GM19239 (cell line): ENCODE results near the gene SERPINB6.
A peak's percentile ranks its signal among the peaks of the same experiment; 100 is the strongest.
"Not testable (repeated sequence)": the region's sequence is repeated elsewhere in the genome, so short reads cannot be mapped to it uniquely, and the experiment has no call there.

ENCODE experiments used
- DNase-seq: peaks from one replicate; pipeline ENCODE4 v3.0.0; 2011; ENCODE audit warnings: low spot score; ENCODE audit not compliant: insufficient read length
- FAIRE-seq: peaks from 2 replicates; lab custom pipeline; 2011; peaks lifted over from hg19 to GRCh38; lab: Jason Lieb, UNC

The SERPINB6 gene

GRCh38 chr6:3001146-3001772 lies 29.9 kb upstream of the SERPINB6 start:
- no peak for FAIRE-seq
- no peak for DNase-seq

DNA sequence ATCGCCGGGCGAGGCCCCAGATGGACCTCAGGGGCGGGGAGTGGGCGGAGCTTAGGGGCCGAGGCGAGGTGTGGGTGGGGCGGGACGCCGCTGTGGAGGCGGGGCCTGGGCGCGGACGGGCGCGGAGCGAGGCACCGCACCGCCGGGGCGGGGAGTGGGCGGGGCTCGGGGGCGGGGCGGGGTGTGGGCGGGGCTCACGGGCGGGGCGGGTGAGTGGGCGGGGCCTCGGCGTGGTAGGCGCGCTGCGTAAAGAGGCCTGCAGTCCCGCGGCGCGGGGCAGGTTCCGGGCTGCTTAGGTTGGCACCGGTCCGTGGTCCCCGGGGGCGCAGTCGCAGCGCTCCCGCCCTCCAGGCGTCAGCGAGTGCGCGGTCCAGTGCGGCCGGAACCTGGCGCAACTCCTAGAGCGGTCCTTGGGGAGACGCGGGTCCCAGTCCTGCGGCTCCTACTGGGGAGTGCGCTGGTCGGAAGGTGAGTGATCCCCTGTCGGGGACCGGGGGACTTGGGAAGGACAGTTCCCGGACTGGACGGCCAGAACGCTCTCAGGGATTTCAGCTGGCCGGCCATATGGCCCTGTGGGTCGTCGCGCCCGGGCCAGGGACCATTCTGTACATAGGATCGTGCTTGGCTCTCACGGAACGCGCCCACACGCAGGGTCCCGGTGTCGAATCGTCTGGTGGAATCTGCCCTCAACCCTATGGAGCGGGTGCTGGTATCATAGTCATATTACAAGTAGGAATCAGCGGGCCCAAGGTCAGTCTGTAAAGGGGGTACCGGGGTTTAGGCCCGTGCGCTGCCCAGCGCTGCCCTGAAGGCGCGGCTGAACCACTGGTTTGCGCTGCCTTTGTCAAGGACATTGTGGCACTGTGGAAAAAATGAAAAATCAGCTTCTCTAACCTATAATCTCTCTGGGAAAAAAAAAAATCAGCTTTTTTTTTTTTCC lies 28.5 kb upstream of the SERPINB6 start, which contains the start of gene NQO2:
TSS of gene NQO2 (plus strand) at position 277 of the 940 bp plus-strand sequence. CDS start 6,659 bp downstream, outside the sequence.
- FAIRE-seq (no peak), DNase-seq (peak; percentile 86)

DNA sequence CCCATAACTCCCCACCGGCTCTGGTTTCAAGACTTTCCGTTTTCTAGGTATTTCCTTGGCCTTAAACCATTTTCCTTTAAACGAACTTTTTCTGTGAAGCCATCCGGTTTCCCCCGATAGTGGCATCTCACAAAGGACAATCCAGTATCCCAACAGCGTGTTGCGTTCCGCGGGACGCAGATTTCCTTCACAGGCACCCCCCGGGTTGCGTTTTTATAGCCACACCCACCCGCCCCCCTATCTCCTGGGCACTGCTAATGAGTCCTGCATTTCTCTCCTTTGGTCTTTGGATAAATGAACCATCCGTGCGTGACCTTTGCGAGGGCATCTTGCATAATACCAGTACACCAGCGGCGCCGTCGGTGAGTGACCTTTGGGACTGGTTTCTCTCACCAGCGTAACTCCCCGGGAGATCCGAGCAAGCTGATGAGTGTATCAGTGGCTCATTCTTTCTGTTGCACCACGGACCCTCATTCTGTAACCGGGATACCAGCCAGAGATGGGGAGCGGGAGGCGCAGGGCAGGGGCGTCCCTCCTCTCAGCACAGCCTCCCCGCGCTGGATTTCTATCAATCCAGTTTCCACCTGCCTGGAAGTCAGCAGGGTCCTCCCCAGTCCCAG lies 27.7 kb upstream of the SERPINB6 start:
- no peak for DNase-seq
- FAIRE-seq: no peak

GRCh38 chr6:2998249-2998997 lies 27.1 kb upstream of the SERPINB6 start:
- DNase-seq: not testable (repeated sequence)
- FAIRE-seq: peak; percentile 100

GRCh38 chr6:2993755-2994317 lies 22.5 kb upstream of the SERPINB6 start:
- FAIRE-seq (no peak), DNase-seq (no peak)

DNA sequence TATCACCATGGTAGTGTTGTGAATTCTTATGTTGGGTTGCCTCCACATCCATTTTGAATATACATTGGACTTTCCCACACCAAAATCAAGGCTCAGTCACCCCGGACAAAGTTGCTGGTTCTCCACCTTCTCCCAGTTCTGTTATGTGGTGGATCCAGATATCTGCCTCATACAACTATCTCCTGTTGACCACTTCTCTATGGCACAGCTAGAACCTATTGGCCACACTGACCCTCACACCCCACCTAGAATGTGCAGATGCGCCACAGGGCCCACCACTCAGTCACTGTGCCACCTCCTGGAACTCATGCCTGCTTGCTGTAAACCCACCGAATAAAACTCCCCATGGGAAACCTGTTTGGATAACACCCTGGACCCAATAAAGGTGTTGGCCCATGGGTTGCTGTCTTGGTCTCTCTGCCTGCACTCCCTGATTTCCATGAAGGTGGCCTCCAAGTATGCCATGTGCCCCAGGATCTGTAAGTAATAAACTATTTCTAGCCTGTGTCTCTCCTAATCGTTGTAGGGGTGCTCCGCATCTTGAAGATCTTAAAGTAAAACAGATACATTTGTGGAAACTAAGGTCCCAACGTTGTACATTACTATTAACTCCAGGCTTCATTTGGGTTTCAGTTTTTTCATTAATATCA lies 21.1 kb upstream of the SERPINB6 start:
- no peak for DNase-seq
- no peak for FAIRE-seq

- no peak for DNase-seq
- no peak for FAIRE-seq
Measured at GRCh38 chr6:2990932-2991506, 19.7 kb upstream of the SERPINB6 start.

- no peak for FAIRE-seq
- DNase-seq: no peak
Measured at GRCh38 chr6:2990248-2990931, 19.0 kb upstream of the SERPINB6 start.

DNA sequence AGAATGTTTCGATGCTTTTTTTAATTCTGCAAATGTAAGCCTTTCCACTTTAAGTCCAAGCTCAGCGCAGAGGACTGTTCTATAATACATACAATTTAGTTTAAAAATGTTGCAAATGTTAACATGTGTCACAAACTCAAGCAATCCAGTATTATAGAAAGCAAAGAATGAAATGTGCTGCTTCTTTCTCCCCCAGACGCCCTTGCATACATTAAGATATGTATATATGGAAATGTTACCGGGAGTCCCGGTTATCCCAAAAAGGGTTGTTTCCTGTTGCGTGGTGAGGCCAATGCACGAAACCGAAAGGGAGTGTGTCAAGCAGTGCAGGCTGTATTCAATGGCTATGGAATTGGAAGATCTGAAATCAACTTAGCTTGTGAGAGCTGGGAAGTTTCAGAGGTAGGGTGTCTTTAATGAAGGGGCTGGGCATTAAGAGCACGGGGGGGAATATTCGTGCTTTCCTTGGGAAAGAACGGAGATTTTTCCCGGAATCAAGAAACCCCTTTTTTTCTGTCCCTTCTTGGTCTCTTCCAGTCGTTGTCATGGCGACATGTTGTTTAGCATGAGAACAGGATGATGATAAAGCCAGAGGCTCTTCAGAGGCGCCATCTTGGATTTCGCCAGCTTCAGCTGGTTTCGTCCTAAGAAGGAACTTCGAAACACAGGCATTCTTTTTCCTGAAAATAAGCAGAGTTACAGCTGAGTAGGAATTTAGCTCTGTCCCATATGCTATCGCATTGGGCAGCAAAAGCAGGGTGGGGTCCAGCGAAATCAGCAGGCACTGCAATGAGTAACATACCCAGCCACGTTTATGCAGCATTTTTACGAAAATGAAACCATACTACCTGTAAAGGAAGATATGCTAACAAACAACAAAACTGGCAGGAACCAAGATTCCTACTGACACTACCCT lies 18.2 kb upstream of the SERPINB6 start:
- DNase-seq (no peak), FAIRE-seq (peak; percentile 88)

GRCh38 chr6:2988426-2989331 lies 17.3 kb upstream of the SERPINB6 start:
- FAIRE-seq (no peak), DNase-seq (no peak)

GRCh38 chr6:2988094-2988425 lies 16.7 kb upstream of the SERPINB6 start:
- FAIRE-seq (no peak), DNase-seq (no peak)

GRCh38 chr6:2986722-2987221 lies 15.4 kb upstream of the SERPINB6 start:
- DNase-seq (no peak), FAIRE-seq (no peak)

DNA sequence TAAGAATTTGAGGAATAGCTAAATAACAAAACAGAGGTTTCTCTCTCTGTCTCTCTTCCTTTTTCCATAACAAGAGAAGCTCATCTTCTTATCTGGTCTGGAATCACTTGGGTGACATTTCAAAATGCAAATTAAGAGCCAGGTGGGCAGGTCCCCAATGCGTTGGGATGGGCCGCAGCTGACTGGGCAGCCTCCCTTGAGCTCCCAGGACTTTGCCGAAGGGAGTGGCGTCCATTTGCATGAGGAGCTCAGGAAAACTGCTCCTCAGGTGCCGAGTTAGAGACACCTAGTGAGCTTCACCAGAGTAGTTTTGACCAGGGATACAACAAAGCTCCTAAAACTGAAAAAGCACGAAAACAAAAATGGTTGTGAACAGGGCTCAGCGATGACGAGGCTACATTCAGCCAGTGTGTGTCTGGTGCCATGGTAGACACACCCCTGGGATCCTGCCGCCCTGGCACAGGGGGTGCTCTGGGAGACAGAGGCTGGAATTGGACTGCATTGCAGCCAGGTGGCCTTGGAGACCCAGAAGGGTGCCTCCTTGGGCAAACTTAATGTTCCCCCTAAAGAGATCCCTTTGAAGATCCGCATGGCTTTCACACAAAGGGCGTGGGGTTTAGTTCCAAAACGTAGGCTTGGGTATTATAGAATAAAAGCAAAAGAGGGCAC lies 13.5 kb upstream of the SERPINB6 start:
- DNase-seq (no peak), FAIRE-seq (no peak)

- FAIRE-seq (no peak), DNase-seq (no peak)
Measured at GRCh38 chr6:2982426-2983117, 11.2 kb upstream of the SERPINB6 start.

- no peak for FAIRE-seq
- no peak for DNase-seq
Measured at GRCh38 chr6:2980465-2980855, 9.1 kb upstream of the SERPINB6 start.
